Amniotic stem cell (primary cell): Measurements from ENCODE around the gene ZNF408.
"Not testable (repeated sequence)": the region's sequence is repeated elsewhere in the genome, so short reads cannot be mapped to it uniquely, and the experiment has no call there.

Source experiments
- DNase-seq: peaks from one replicate; lab custom pipeline; 2025; lab: John Stamatoyannopoulos, UW

Gene ZNF408

DNA sequence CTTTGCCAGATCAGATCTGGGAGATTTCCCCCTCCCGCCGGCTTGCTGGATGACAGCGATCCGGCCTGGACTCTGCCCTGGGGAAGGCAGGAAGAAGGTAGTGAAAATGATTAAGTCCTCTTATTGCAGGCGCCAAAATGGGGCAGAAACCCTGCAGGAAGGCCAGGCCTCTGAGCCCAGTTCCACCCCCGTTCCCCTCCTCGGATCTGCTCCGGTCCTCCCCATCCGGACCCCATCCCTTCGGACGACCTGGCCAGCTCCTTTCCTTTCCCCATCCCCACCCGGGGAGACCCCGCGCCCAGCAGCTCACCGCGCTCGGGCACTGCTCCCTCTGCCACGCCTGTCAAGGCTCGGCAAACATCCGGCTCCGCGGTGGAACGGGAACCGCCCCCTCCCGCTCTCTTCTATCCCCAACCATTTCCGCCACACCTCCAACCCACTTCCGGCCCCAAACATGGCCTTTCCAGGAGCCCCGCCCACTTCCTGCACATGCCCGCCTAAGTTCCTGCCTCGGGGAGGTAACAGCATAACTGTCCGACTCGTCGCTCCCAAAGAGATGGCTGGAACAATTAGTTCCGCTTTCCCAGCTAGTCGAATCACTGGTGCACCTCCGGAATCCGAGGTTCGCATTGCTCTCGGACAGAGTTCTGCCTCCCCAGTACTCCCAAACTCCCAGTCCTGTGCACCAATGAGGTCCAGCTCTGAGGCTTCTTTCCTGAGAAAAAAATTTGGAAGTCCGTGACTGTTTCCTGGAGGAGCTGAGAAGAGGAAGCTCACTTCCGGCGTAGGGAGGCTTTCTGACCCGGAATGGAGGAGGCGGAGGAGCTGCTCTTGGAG lies at the start of gene ZNF408, which contains the start of gene ARHGAP1:
TSS of gene ZNF408 (plus strand) at position 791 of the 837 bp plus-strand sequence. CDS start at position 808, 17 bp downstream.
TSS of gene ARHGAP1 (minus strand) at position 379 of the 837 bp plus-strand sequence. CDS start 4,512 bp downstream, outside the sequence.
- peak; percentile 98 for DNase-seq

DNA sequence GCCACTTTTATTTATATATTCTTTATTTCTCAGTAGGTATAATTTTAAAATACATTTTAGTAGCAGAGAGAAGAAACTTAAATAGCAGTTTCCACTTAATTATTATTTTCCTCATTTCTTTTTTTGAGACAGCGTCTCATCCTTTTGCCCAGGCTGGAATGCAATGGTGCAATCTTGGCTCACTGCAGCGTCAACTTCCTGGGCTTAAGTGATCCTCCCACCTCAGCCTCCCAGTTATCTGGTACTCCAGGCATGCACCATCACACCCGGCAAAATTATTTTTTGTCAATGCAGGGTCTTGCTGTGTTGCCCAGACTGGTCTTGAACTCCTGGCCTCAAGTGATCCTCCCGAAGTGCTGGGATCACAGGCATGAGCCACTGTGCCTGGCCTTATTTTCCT lies 45.2 kb upstream of the ZNF408 start:
- no peak for DNase-seq

DNA sequence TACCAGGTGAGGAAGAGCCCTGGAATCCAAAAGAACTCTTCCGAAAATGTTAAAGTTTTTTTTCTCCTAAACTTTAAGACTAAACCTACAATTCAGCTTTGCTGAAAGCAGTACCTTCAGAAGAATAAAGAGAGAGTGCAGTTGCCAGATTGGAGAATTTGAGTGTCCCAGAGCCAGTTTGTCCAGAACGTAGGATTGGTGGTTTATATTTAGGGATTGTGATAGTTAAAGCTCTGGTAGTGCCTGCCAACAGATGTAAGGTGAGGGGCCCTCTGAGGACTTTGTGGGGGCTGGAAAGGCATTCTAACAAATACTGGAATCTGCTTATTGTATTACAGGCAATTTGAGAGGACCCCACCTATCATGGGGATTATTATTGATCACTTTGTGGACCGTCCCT lies 43.6 kb upstream of the ZNF408 start:
- DNase-seq, result no peak

DNA sequence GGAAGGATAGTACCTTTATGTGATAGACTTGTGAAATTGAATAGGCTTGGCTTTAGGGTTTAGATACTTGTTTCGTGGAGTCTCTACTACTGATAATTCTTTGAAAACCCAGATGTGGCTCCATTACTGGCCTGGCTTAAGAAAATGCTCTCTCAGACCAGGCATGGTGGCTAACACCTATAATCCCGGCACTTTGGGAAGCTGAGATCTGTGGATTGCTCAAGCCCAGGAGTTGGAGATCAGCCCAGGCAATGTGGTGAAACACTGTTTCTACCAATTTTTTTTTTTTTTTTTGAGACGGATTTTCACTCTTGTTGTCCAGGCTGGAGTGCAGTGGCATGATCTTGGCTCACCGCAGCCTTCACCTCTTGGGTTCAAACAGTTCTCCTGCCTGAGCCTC lies 42.6 kb upstream of the ZNF408 start:
- no peak for DNase-seq

DNA sequence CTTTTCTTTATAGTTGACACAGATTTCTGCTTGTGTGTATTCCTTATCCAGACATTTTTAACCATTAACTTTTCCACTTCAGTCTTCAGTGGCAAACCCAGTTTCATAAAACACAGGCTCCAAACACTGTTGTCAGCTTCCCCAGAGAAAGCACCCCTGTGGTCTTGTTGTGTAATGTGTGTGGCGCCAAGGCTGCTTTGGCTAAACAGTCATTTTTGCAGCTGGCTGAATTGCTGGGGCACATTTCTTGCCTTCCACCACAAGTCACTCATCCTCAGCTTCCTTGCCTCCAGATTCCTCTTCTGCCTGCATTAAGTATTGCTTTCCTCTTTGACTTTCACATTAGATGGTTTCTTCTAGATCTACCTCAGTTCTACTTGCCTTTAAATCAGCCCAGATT lies 40.9 kb upstream of the ZNF408 start:
- no peak for DNase-seq

DNA sequence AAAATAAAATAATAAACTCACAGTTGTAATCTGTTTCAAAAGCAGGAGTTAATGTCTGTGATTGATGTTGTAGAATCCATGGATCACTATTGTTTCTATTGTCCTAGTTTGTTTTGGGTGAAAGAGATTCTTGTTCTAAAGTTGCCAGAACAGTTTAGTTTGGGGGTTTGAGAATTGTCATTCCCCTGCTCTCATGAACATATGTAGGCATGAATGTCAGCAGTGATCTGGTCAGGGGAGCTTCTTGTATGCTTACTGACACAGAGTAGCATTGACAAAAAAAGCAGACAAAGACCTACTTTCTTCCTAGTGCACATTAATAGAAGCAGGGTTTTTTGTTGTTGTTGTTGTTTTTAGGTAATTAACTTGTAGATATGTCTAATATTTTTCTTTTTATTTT lies 39.0 kb upstream of the ZNF408 start:
- DNase-seq, result no peak

DNA sequence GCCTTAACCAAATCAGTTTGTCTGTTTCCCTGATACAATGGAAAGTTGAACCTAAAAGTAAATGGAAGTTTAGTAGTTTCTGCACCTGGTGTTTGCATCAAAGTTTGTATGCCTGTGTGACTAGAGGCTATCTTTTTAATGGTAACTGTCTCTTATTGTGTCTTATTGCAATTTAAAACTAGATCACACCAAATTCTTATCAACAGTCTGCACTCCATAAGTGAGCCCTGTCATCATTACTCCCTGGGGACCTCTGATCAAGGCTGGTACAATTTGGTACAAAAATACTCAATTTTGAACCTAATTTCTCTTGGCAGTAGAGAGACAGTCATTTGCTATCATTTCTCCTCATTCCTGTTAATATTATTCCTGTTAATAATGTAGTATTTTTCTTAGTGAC lies 38.5 kb upstream of the ZNF408 start:
- DNase-seq, result no peak

DNA sequence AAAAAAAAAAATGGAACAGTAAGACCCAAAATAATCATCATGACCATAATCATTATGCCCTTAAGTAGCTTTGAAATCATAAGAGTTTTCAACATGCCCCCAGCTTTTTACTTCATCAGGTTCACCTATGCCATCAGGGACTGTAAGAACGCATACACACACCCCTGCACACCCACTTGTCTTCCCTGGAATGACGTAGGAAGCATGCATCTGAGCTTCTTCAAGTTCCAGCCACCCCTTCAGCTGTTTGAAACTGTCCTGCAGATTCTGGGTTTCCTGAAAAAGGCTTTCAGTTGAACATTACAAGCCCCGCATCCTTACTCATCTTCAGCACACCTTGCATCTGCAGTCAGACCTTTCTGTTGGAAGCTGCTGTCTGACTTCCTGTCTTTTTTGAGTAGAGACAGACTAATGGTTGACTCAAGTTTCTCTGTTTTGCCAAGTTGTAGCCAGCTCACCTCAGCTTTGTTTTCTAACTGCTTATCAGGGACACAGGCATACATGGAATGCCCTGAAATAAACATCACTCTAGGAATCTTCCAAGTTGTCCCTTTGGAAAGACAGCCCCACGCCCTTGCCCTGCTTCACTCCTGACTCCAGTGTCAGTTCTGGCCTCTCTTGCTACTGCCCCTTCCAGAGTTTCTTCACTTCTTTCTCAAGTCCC lies 37.4 kb upstream of the ZNF408 start:
- DNase-seq, result no peak

DNA sequence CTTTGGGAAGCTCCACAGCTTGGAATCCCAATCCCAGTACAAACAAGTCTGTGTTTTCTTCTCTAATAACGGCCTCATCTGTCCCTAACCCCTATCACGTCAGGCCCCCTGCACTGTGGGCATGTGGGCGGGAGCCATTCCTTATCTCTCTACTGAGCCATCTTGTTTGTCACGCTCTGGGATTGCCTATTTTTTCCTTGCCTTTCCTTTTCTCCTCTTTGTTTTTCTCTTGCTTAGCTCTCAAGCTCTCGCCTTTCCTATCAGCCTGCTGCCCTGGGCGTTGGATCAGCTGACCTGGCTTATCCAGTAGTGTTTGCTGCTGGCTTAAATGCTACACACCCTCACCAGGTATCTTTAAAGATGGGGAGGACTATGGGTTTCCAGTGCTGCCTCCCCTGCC lies 36.2 kb upstream of the ZNF408 start:
- no peak for DNase-seq

DNA sequence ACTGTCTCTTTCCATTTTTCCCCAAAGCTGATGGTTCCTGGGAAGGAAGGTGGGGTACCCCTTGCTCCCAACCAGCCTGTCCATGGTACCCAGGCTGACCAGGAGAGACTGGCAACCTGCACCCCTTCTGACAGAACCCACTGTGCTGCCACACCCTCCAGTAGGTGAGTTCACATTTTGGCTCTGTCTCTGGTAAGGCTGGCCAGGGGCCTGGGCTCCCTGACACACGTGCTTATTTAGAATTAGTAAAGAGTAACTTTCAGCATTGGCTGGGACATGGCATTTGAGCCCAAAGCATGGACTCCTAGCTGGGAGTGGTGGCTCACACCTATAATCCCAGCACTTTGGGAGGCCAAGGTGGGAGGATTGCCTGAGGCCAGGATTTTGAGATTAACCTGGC lies 35.5 kb upstream of the ZNF408 start:
- DNase-seq, result no peak

DNA sequence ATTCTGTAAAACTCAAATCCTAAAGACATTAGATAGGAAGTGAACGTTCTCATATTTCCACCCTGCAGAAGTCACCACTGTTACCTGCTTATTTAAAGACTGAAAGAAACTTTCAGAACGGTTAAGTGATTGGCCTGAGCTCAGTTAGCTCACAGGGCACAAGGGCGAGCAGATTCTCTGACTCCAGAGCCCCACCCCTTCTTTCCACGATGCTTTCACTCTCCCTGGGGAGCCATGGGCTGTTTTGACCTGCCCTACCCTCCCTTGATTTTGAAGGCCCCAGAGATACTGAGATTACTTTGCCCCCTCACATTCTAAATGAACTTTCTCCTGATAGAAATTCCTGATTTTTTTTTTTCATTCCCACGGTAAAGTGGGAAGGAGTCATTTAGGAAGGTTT lies 34.3 kb upstream of the ZNF408 start:
- DNase-seq, result no peak

DNA sequence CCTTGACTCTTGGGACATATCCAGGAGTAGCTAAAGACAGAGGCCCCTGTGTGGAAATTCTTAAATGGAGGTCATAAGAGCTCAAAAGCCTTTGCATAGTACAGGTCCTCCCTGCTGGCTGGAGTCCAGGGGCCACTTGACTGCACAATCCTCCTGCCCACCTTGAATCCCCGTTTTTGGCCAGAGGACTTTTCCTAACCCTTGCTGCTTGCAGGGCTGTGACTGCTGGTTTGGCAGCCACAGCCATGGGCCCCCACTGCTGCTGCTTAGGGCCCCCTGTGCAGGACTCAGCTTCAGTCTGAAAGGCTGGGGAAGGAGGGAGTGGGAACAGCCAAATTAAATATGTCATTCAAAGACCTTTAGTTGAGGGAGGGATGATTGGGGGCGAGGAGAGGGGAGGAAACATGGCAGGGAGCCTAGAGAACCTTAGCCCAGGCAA lies 33.8 kb upstream of the ZNF408 start:
- no peak for DNase-seq

DNA sequence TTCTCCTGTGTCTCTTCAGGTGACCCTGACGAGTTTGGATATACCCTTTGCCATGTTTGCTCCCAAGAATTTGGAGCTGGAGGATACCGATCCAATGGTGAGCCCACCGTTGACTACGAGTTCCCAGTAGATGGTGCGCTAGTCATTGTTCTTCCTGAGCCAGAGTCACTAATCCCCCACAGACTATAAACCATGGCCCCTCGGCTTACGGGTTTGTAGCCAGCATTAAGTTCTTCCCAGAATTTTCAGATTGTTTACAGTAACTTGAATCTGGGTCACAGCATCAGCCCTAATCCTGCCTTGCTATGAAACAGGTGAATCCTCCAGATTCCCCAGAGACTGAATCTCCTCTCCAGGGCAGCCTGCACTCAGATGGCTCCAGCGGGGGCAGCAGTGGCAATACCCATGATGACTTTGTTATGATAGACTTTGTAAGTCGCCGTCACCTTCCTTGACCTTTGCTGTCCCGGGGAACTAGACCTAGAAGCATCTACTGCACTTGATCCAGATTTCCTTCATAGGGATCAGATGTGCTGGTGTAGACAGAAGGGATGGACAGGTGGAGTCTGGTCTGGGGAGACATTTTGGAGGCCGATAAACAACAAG lies 32.2 kb upstream of the ZNF408 start:
- DNase-seq, result no peak

DNA sequence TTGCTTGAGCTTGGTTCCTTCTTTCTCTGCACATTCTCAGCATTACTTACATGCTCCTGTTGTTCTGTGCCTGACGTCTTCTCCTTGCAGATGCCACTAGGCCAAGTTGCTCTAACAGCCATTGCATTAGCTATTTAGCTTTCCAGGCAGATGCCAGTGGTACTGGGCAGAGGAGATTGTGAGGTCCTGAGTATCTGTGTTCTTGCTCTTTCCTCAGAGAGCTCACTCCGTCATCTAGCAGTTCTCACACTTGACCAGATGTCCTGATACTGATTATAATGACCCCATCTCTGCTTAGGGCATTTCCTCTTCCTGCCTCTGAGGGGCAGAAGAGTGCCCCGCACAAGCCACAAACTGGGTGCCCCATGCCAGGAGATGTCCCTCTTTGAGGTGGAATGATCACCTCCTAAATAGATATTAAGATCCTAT lies 31.1 kb upstream of the ZNF408 start:
- DNase-seq, result no peak

DNA sequence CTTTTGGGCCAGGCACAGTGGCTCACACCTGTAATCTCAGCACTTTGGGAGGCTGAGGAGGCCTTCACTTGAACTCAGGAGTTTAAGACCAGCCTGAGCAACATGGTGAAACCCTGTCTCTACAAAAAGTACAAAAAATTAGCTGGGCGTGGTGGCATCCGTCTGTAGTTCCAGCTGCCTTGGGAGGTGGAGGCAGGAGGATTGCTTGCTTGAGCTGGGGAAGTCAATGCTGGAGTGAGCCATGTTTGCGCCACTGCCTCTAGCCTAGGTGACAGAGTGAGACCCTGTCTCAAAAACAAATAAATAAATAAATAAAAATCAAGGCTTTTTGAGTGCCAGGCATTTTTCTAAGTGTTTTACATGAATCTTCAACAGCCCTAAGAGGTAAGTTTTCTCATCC lies 30.3 kb upstream of the ZNF408 start:
- not testable (repeated sequence) for DNase-seq

DNA sequence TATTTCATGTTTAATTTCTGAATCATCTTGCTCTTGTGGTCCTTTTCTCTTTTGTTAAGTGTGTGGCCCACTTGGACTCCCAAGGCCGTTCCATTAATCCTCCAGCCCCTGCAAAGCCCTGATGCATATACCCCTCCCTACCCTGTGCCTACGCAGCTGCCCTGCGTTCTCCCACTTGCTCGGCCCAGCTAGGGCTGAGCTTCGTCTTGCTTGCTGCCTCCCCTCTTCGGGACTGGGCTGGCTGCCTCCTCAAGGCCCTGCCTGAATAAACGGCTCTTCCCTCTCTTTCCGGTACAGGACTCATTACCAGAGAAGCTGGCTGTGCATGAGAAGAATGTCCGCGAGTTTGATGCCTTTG lies 28.9 kb upstream of the ZNF408 start:
- no peak for DNase-seq

DNA sequence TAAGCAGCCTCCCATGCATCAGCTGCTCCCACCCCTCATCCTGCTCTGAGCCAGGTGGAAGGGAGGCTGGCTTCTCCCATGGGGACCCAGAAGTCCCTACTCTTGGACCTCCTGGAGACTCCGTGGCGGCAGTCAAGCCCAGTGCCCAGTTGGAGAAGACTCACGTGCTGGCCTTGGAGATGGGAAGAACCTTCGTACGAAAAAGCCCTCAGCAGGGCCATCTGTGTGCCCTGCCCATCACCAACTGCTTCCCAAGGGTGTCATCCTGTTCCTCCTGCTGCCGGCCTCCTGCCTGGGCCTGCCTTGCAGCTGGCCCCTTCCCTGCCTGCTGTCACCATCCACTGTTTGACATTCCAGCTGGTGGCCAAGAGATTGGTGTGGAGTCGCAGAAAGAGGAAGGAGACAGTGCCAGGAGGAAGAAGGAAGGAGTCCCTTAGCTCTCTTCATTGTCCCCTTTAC lies 28.4 kb upstream of the ZNF408 start:
- DNase-seq, result no peak

DNA sequence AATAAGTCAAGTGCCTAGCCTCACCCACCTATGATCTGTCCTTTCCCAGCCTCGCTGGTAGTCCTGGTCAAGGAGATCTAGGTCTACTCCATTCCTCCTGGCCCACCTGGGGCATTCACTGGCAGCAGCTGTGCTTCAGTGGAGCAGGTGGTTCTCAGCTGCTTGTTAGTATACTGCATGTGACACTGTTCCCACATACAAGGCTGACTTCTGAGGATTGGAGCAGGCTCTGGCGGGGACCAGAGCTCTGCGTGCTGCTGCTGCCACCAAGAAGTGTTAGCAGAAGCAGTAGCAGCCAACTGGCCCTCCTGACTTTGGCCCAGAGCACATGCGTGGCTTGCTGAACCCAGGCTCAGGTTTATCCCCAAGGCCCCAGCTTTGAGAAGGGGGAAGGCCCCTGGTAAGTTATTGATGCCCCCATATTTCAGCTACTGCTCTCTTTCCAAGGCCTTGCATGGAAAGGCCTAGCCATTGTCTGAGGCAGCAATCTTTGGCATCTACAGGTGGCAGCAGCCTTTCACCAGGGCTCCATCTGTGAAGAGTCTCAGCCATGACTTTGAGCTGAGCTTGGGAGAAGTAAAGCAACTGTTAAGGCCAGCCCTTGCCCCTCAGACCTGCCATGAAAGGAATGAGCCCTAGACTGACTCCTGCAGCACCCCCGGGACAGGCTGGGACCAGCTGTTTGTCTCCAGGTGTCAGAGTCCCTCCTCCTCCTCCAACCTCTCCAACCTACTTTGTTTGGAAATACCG lies 26.9 kb upstream of the ZNF408 start:
- DNase-seq, result no peak

DNA sequence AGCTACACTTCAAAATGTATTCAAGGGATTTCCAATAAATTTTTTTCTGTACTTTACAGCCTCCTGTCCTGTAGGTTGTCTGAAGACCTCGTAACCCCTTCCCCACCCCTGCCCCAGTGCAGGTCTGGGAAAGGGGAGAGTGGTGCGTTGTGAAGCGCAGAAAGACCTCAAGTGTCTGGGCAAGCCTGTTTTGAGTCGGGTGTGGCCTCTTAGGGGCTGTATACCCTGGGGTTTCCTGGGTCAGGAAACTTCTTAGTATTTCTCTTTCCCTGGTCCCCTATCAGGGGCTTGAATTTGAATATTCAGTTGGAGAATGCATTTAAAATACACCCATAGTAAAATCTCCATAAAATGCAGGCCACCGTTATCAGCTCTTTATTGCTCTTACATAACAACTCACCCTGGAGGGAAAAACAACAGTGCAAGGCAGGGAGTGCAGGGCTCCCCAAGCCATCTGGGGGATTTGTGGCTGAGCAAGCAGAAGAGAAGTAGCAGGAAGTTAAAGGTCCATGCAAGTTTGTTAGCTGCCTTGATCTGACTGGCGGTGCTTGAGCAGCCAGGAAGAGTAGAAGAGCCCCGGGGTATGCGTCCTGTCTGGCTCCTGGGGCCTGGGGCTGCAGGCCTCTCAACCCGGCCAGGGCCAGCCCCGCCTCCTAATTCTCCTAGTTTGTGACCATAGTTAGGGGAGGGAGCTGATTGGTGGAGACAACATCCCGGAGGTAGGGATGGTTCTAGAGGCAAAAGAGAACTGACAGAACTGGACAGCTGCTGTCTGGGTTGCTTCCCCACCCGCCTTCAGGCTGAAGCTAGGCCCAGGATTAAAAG lies 26.2 kb upstream of the ZNF408 start:
- DNase-seq, result no peak

DNA sequence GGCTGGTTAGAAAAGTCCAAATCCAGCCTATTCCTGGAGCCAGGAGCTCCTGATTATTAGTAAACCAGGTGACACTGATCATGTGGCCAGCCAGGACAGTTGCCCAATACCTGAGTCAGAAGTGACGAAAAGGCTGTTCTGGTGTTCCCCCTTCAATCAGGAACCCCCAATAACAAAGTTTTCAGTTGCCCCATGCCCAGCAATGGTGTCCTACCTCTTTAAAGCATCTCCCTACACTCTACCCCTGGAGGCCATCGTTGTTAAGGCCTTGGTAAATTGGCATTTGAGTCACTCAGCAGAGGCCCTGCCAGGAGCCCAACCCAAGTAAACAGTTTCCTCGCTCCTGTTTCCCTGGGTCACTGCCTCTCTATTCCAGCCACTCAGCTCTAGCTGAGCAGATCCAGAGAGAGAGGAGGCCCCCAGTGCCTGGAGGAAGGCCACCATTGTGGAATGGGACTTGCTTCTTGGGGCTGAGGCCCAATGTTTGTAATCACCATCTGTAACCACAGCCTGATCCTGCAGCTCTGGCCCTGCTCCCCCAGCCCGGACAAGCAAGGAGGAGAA lies 25.5 kb upstream of the ZNF408 start:
- DNase-seq, result peak; percentile 51

DNA sequence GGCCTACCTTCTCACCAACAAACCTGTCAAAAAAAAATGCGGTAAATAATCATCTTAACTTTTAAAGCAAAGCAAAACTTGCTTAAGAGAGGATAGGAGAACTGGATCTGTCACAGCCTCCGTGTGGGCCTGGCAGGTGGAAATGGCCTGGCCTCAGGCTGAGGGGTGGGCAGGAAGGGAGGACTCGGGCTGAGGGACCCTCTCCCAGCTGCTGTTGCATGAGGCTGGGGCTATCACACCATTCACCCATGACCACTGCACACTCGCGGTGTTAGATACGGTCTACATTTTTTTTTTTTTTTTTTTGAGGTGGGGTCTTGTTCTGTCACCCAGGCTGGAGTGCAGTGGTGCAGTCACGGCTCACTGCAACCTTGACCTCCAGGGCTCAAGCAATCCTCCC lies 24.9 kb upstream of the ZNF408 start:
- DNase-seq, result no peak
